Measurements from ENCODE around the gene COL10A1. TPM values are rescaled to one million over a fixed set of nuclear protein-coding genes. Genes with fewer than 3 reads are reported as not detected.

COL10A1 gene
- 8.5 TPM for total RNA-seq

GRCh38 chr6:116126032-116126431, at the start of gene COL10A1:
TSS of gene COL10A1 (minus strand) at chr6:116126132. CDS start at chr6:116125492, 640 bp downstream.

GRCh38 chr6:116100419-116101301, 25.3 kb downstream of the COL10A1 start, which contains the start of gene NT5DC1:
TSS of gene NT5DC1 (plus strand) at chr6:116100853. CDS start at chr6:116100931, 78 bp downstream.

Other genes starting within 250 kb of the COL10A1 start
- 2.3 TPM for gene FRK, start 65.2 kb downstream of the COL10A1 start, total RNA-seq
- gene NT5DC1, start 25.3 kb downstream of the COL10A1 start, total RNA-seq: 12.9 TPM
- gene TSPYL4, start 127.9 kb upstream of the COL10A1 start, total RNA-seq: 51.3 TPM
- gene TSPYL1, start 153.8 kb upstream of the COL10A1 start, total RNA-seq: 77.6 TPM
- gene DSE, start 244.8 kb upstream of the COL10A1 start, total RNA-seq: 57.2 TPM